T-helper 17 cell (primary cell): Measurements from ENCODE around the gene CGRRF1. TPM values are rescaled to one million over a fixed set of nuclear protein-coding genes. Genes with fewer than 3 reads are reported as not detected.
A peak's percentile ranks its signal among the peaks of the same experiment; 100 is the strongest.

Experiments used
- ATAC-seq: fragments of 150-1000 bp; cut with Tn5 transposase; 2 replicates; pipeline ENCODE4 v1.10.0; 2021; ENCODE audit warnings: mild to moderate bottlenecking, moderate library complexity
- DNase-seq, 3 donors: peaks; one replicate each; pipeline versions ENCODE4 v3.0.0 to v3.0.0-alpha.2; 2020 to 2021
- H3K9me3 ChIP-seq: one replicate; pipeline ENCODE4 v1.7.0; 2013; ENCODE audit warnings: low read length, mild to moderate bottlenecking; ENCODE audit not compliant: control insufficient read depth, poor library complexity, severe bottlenecking
- H3K27ac Mint-ChIP-seq: one replicate; pipeline ENCODE4 v1.8.0; 2022; ENCODE audit warnings: mild to moderate bottlenecking, moderate library complexity, mixed read lengths
- H3K27me3 Mint-ChIP-seq: one replicate; pipeline ENCODE4 v1.8.0; 2022; ENCODE audit warnings: mixed read lengths
- H3K36me3 Mint-ChIP-seq: one replicate; pipeline ENCODE4 v1.8.0; 2022; ENCODE audit warnings: low read depth, mixed read lengths
- H3K4me1 Mint-ChIP-seq: one replicate; pipeline ENCODE4 v1.8.0; 2022; ENCODE audit warnings: mild to moderate bottlenecking, mixed read lengths
- H3K4me3 Mint-ChIP-seq: one replicate; pipeline ENCODE4 v1.8.0; 2022; ENCODE audit warnings: mild to moderate bottlenecking, moderate library complexity, mixed read lengths
- total RNA-seq, 4 donors: library from RNA in 2 of 4; stranded (reverse) in 2 of 4; gene quantifications; one replicate each; pipeline ENCODE4 v1.2.3 and lab custom pipeline; 2022 to 2026

CGRRF1 gene
- total RNA-seq = 10 to 100 TPM; 28.3 to 35.8 TPM
- total RNA-seq (lab: John Stamatoyannopoulos, UW) = 16.2 to 20.2 reads per million in 2 donors

GRCh38 chr14:54509546-54510501 lies at the start of gene CGRRF1:
Gene CGRRF1, plus strand, starts transcription at chr14:54509906. Its CDS starts 54 bp downstream, at chr14:54509960.
- DNase-seq = peak; percentile 92 to 97 (median 95)
- peak; percentile 98 for ATAC-seq
- Mint-ChIP-seq H3K27me3 (peaks cover 4% of the 10 kb centered on the region), H3K4me1 (peaks cover 38% of the 10 kb centered on the region), H3K36me3 (no peaks in the 10 kb centered on the region), H3K4me3 (peak within 1 kb of the TSS; percentile 96), H3K27ac (peak within 1 kb of the TSS; percentile 88)
- no peaks in the 10 kb centered on the region for H3K9me3 ChIP-seq

GRCh38 chr14:54462048-54462447 lies 47.7 kb upstream of the CGRRF1 start:
- no peaks in the 10 kb centered on the region for H3K27me3 Mint-ChIP-seq
- H3K4me3 Mint-ChIP-seq = no peak overlapping the region
- H3K27ac Mint-ChIP-seq = no peak overlapping the region
- no peaks in the 10 kb centered on the region for H3K9me3 ChIP-seq
- no peak for DNase-seq
- peaks cover 2% of the 10 kb centered on the region for H3K36me3 Mint-ChIP-seq
- H3K4me1 Mint-ChIP-seq = no peaks in the 10 kb centered on the region
- ATAC-seq = no peak

- H3K27ac Mint-ChIP-seq = no peak overlapping the region
- ATAC-seq = no peak
Measured at GRCh38 chr14:54465654-54466053, 44.1 kb upstream of the CGRRF1 start.

GRCh38 chr14:54467280-54467679 lies 42.4 kb upstream of the CGRRF1 start:
- DNase-seq (no peak), ATAC-seq (no peak)
- Mint-ChIP-seq H3K27ac (no peak overlapping the region), H3K36me3 (peaks cover 7% of the 10 kb centered on the region), H3K4me1 (no peaks in the 10 kb centered on the region), H3K27me3 (no peaks in the 10 kb centered on the region), H3K4me3 (no peak overlapping the region)
- H3K9me3 ChIP-seq = no peaks in the 10 kb centered on the region

More at GRCh38 chr14:54465654-54466053, 44.1 kb upstream of the CGRRF1 start:
- H3K9me3 ChIP-seq = no peaks in the 10 kb centered on the region
- H3K36me3 Mint-ChIP-seq = peaks cover 7% of the 10 kb centered on the region
- no peaks in the 10 kb centered on the region for H3K27me3 Mint-ChIP-seq
- no peak overlapping the region for H3K4me3 Mint-ChIP-seq
- H3K4me1 Mint-ChIP-seq = no peaks in the 10 kb centered on the region
- no peak for DNase-seq

- ATAC-seq (no peak), DNase-seq (no peak)
- H3K4me3 Mint-ChIP-seq = no peak overlapping the region
- H3K4me1 Mint-ChIP-seq = no peaks in the 10 kb centered on the region
- no peaks in the 10 kb centered on the region for H3K9me3 ChIP-seq
- no peaks in the 10 kb centered on the region for H3K27me3 Mint-ChIP-seq
- peaks cover 7% of the 10 kb centered on the region for H3K36me3 Mint-ChIP-seq
- H3K27ac Mint-ChIP-seq = peak overlapping the region; percentile 46
Measured at GRCh38 chr14:54470701-54471100, 39.0 kb upstream of the CGRRF1 start.

- DNase-seq = no peak
- no peak for ATAC-seq
- H3K36me3 Mint-ChIP-seq = peaks cover 8% of the 10 kb centered on the region
- no peak overlapping the region for H3K4me3 Mint-ChIP-seq
- no peaks in the 10 kb centered on the region for H3K27me3 Mint-ChIP-seq
- no peak overlapping the region for H3K27ac Mint-ChIP-seq
- H3K4me1 Mint-ChIP-seq = no peaks in the 10 kb centered on the region
- H3K9me3 ChIP-seq = no peaks in the 10 kb centered on the region
Measured at GRCh38 chr14:54471641-54472040, 38.1 kb upstream of the CGRRF1 start.

- no peaks in the 10 kb centered on the region for H3K9me3 ChIP-seq
- Mint-ChIP-seq H3K27ac (no peak overlapping the region), H3K4me3 (no peak overlapping the region), H3K4me1 (no peaks in the 10 kb centered on the region), H3K27me3 (no peaks in the 10 kb centered on the region), H3K36me3 (peaks cover 8% of the 10 kb centered on the region)
- ATAC-seq (no peak), DNase-seq (no peak)
Measured at GRCh38 chr14:54472315-54472714, 37.4 kb upstream of the CGRRF1 start.

GRCh38 chr14:54474232-54474793 lies 35.4 kb upstream of the CGRRF1 start:
- no peak overlapping the region for H3K27ac Mint-ChIP-seq
- H3K36me3 Mint-ChIP-seq = peaks cover 8% of the 10 kb centered on the region
- DNase-seq (no peak), ATAC-seq (no peak)
- H3K9me3 ChIP-seq = no peaks in the 10 kb centered on the region
- no peaks in the 10 kb centered on the region for H3K27me3 Mint-ChIP-seq
- no peaks in the 10 kb centered on the region for H3K4me1 Mint-ChIP-seq
- H3K4me3 Mint-ChIP-seq = no peak overlapping the region

- H3K27ac Mint-ChIP-seq = peak overlapping the region; percentile 39
- no peaks in the 10 kb centered on the region for H3K27me3 Mint-ChIP-seq
- DNase-seq (no peak), ATAC-seq (no peak)
- H3K36me3 Mint-ChIP-seq = peaks cover 6% of the 10 kb centered on the region
- H3K9me3 ChIP-seq = no peaks in the 10 kb centered on the region
- no peak overlapping the region for H3K4me3 Mint-ChIP-seq
- H3K4me1 Mint-ChIP-seq = no peaks in the 10 kb centered on the region
Measured at GRCh38 chr14:54475187-54475899, 34.4 kb upstream of the CGRRF1 start.

GRCh38 chr14:54475911-54476310 lies 33.8 kb upstream of the CGRRF1 start:
- no peaks in the 10 kb centered on the region for H3K9me3 ChIP-seq
- H3K27me3 Mint-ChIP-seq = no peaks in the 10 kb centered on the region
- no peak overlapping the region for H3K4me3 Mint-ChIP-seq
- DNase-seq = no peak
- no peaks in the 10 kb centered on the region for H3K4me1 Mint-ChIP-seq
- no peak for ATAC-seq
- peaks cover 3% of the 10 kb centered on the region for H3K36me3 Mint-ChIP-seq
- H3K27ac Mint-ChIP-seq = peak overlapping the region; percentile 27

GRCh38 chr14:54478636-54479215 lies 31.0 kb upstream of the CGRRF1 start:
- DNase-seq (no peak), ATAC-seq (no peak)
- Mint-ChIP-seq H3K4me3 (no peak overlapping the region), H3K36me3 (peaks cover 6% of the 10 kb centered on the region), H3K27me3 (no peaks in the 10 kb centered on the region), H3K27ac (no peak overlapping the region), H3K4me1 (peaks cover 7% of the 10 kb centered on the region)
- H3K9me3 ChIP-seq = no peaks in the 10 kb centered on the region

- no peaks in the 10 kb centered on the region for H3K9me3 ChIP-seq
- H3K4me3 Mint-ChIP-seq = no peak overlapping the region
- ATAC-seq (no peak), DNase-seq (no peak)
- no peak overlapping the region for H3K27ac Mint-ChIP-seq
- H3K36me3 Mint-ChIP-seq = peaks cover 3% of the 10 kb centered on the region
- H3K27me3 Mint-ChIP-seq = no peaks in the 10 kb centered on the region
- H3K4me1 Mint-ChIP-seq = peaks cover 27% of the 10 kb centered on the region
Measured at GRCh38 chr14:54480830-54481562, 28.7 kb upstream of the CGRRF1 start.
